K562 (cell line): ENCODE results near the gene ARMC9. TPM values are rescaled to one million over a fixed set of nuclear protein-coding genes. Genes with fewer than 3 reads are reported as not detected.

ENCODE experiments used
- ATAC-seq: fragments of 200-7000 bp; cut with Tn5 transposase; 3 replicates; pipeline ENCODE4 v1.9.1; 2020; ENCODE audit warnings: moderate library complexity
- BruUV-seq: library from RNA; stranded (reverse); fragments of 400-500 nt; replicated peaks from 2 replicates; lab custom pipeline; 2021; lab: Mats Ljungman, UMichigan
- CTCF ChIA-PET: fragments of 300-600 bp; formaldehyde crosslinking; extraction: SDS; loops from one replicate; lab custom pipeline; 2021; ENCODE audit warnings: low intra/inter-chr PET ratio; lab: Yijun Ruan, JAX
- POLR2A ChIA-PET: fragments of 300-600, 350-650 bp; sonication (Branson Sonifier 250); formaldehyde crosslinking; extraction: SDS; loops from one replicate; lab custom pipeline; 2021; ENCODE audit warnings: antibody characterized with exemption, inconsistent platforms; lab: Yijun Ruan, JAX
- DNase-seq, 4 experiments: peaks; one replicate each; pipeline versions ENCODE4 v3.0.0 to v3.0.0-alpha.2; 2011 to 2018; ENCODE audit warnings: low spot score in 3 of 4, mixed read lengths in 3 of 4; ENCODE audit errors: extremely low read depth in 1 of 4
- FAIRE-seq: peaks from 2 replicates; lab custom pipeline; 2011; peaks lifted over from hg19 to GRCh38; lab: Jason Lieb, UNC
- H2AFZ ChIP-seq: 2 replicates; pipeline ENCODE4 v1.6.0; 2011; ENCODE audit warnings: low read depth, low read length, control low read depth, inconsistent platforms
- H3K27ac ChIP-seq: fragments of 200-600 bp; 3 replicates; pipeline ENCODE4 v1.8.0; 2011; ENCODE audit warnings: low read depth, mild to moderate bottlenecking, control low read depth, inconsistent platforms, low read length, moderate library complexity, mixed read lengths; ENCODE audit errors: extremely low read depth
- H3K27me3 ChIP-seq, 2 experiments: fragments of 300-600 bp in 1 of 2; 2 replicates in 1 of 2; 3 replicates in 1 of 2; pipeline versions ENCODE4 v1.6.0 to v1.8.0; 2011; ENCODE audit warnings: inconsistent platforms in 2 of 2, low read length in 2 of 2, mild to moderate bottlenecking in 1 of 2, mixed read lengths in 1 of 2, moderate library complexity in 1 of 2; ENCODE audit not compliant: control insufficient read depth in 2 of 2, insufficient read depth in 2 of 2
- H3K36me3 ChIP-seq: fragments of 300-600 bp; 3 replicates; pipeline ENCODE4 v1.8.0; 2011; ENCODE audit warnings: mild to moderate bottlenecking, low read length, inconsistent platforms; ENCODE audit not compliant: control insufficient read depth, insufficient read depth
- H3K4me1 ChIP-seq, 2 experiments: fragments of 200-600 bp in 1 of 2; replicated peaks in 1 of 2; 2 replicates in 1 of 2; 3 replicates in 1 of 2; pipeline versions ENCODE4 v1.5.1 to v1.8.0; 2011; ENCODE audit warnings: inconsistent platforms in 2 of 2, low read length in 2 of 2, mild to moderate bottlenecking in 1 of 2, mixed read lengths in 1 of 2, moderate library complexity in 1 of 2; ENCODE audit not compliant: control insufficient read depth in 2 of 2, insufficient read depth in 2 of 2
- H3K4me2 ChIP-seq: 2 replicates; pipeline ENCODE4 v1.6.1; 2011; ENCODE audit warnings: low read length, control low read depth, inconsistent platforms, mixed read lengths; ENCODE audit not compliant: insufficient read depth
- H3K4me3 ChIP-seq: fragments of 200-600 bp; sonication (generic), shearing (Covaris generic); 2 replicates; pipeline ENCODE4 v1.5.1; 2016; ENCODE audit warnings: control low read depth, inconsistent platforms
- H3K79me2 ChIP-seq: fragments of 200-600 bp; 3 replicates; pipeline ENCODE4 v1.8.0; 2011; ENCODE audit warnings: low read length, inconsistent platforms; ENCODE audit not compliant: control insufficient read depth, insufficient read depth
- H3K9ac ChIP-seq, 2 experiments: 2 replicates each; pipeline versions ENCODE4 v1.6.0 to v1.6.1; 2011; ENCODE audit warnings: low read depth in 2 of 2, low read length in 2 of 2, control low read depth in 1 of 2, inconsistent platforms in 1 of 2, mild to moderate bottlenecking in 1 of 2, mixed read lengths in 1 of 2; ENCODE audit not compliant: insufficient read depth in 1 of 2
- H3K9me1 ChIP-seq: one replicate; pipeline ENCODE4 v1.6.0; 2011; ENCODE audit warnings: inconsistent platforms, mild to moderate bottlenecking, low read length, moderate library complexity; ENCODE audit not compliant: control insufficient read depth, insufficient read depth
- H3K9me3 ChIP-seq: replicated peaks from 2 replicates; pipeline ENCODE4 v1.5.1; 2011; ENCODE audit warnings: low read depth, low read length, inconsistent platforms; ENCODE audit not compliant: control insufficient read depth, insufficient read depth
- H4K20me1 ChIP-seq: replicated peaks from 2 replicates; pipeline ENCODE4 v1.6.1; 2011; ENCODE audit warnings: low read length, inconsistent platforms, mixed read lengths; ENCODE audit not compliant: control insufficient read depth, insufficient read depth
- CTCF ChIP-seq, 3 experiments: IDR thresholded peaks in 2 of 3; conservative IDR thresholded peaks in 1 of 3; 2 replicates each; pipeline ENCODE4 v1.5.1; 2011 to 2012; ENCODE audit warnings: low read length in 3 of 3, mild to moderate bottlenecking in 3 of 3, control low read depth in 2 of 3, improper control_type of control experiment in 1 of 3, inconsistent platforms in 1 of 3, low read depth in 1 of 3, mixed read lengths in 1 of 3, moderate library complexity in 1 of 3; ENCODE audit not compliant: insufficient read depth in 2 of 3
- IFI16 ChIP-seq: fragments of 250-450 bp; sonication (Bioruptor Pico); IDR thresholded peaks from 2 replicates; pipeline ENCODE4 v2.1.2; 2022; ENCODE audit warnings: mild to moderate bottlenecking, inconsistent platforms
- RAD21 ChIP-seq, 2 experiments: fragments of 250-450 bp in 1 of 2; fragments of 450-650 bp in 1 of 2; sonication (Bioruptor Pico) in 1 of 2; formaldehyde crosslinking in 1 of 2; IDR thresholded peaks in 1 of 2; conservative IDR thresholded peaks in 1 of 2; 2 replicates each; pipeline versions ENCODE4 v1.4.0 to v1.8.0; 2020 to 2022; ENCODE audit warnings: mild to moderate bottlenecking in 2 of 2, moderate library complexity in 1 of 2
- TFAM ChIP-seq: fragments of 250-450 bp; sonication (Bioruptor Pico); conservative IDR thresholded peaks from 2 replicates; pipeline ENCODE4 v1.5.0; 2021; ENCODE audit warnings: mild to moderate bottlenecking, moderate library complexity
- ZKSCAN8 ChIP-seq: fragments of 200-800 bp; sonication (Bioruptor generic); IDR thresholded peaks from 2 replicates; pipeline ENCODE4 v1.6.1; 2016; ENCODE audit warnings: missing genetic modification characterization, missing compliant biosample characterization
- WGBS: fragments of 100-300 bp; shearing (Covaris generic); methylation state at CpG from one replicate; pipeline ENCODE4 v1.1.6; 2016; ENCODE audit warnings: low coverage, mixed read lengths; ENCODE audit not compliant: insufficient coverage; ENCODE audit errors: missing lambda C conversion rate; 5-methylcytosine and 5-hydroxymethylcytosine counted together
- in situ Hi-C: fragments of 300-500 bp; cut with MboI; formaldehyde crosslinking; loops from 4 replicates; pipeline ENCODE4 v1.15.0; 2018; ENCODE audit warnings: inconsistent platforms, mixed read lengths
- intact Hi-C: fragments of 100-400 bp; cut with micrococcal nuclease; formaldehyde crosslinking; loops from 2 replicates; pipeline ENCODE4 v1.14.2; 2022
- polyA plus RNA-seq, 8 experiments: library from polyadenylated mRNA; depleted of rRNA in 4 of 8; stranded (reverse) in 5 of 8; unstranded in 3 of 8; fragments of >200 nt; fragmentation: Nextera tagmentation in 2 of 8; fragmentation: Illumina TruSeq in 1 of 8; extraction: Ambion mirVana in 2 of 8; extraction: Trizol in 1 of 8; gene quantifications; 2 replicates each; pipeline versions ENCODE4 v1.2.1 to v1.2.3, GENCODE V29; 2011 to 2014; ENCODE audit warnings: inconsistent platforms in 1 of 8, missing spikeins in 1 of 8
- total RNA-seq, 7 experiments: library from RNA; depleted of rRNA in 6 of 7; stranded (reverse); fragments of >200 nt in 6 of 7; fragmentation: Illumina TruSeq in 2 of 7; extraction: Trizol in 2 of 7; gene quantifications; 2 replicates each; pipeline versions ENCODE4 v1.2.1 to v1.2.3, GENCODE V29; 2011 to 2021; ENCODE audit warnings: low replicate concordance in 1 of 7

The ARMC9 gene
- total and polyA plus RNA-seq, 9 of the 15 experiments (the other 6 are each of a cell fraction or from before 2014, with no cell fraction given), result 0.36 to 2.3 (median 1.1) TPM

GRCh38 chr2:231382116-231382515 is 183.7 kb downstream of the ARMC9 start:
- ChIA-PET POLR2A (no interaction called here), CTCF (no interaction called here)
- Histone ChIP-seq H3K4me2 (no peak overlapping the region), H3K79me2 (no peaks in the 10 kb centered on the region), H3K27me3 (peaks cover 0 to 22% of the 10 kb centered on the region in 2 experiments; a peak in 2 of 5 replicates), H3K36me3 (no peaks in the 10 kb centered on the region), H3K9me1 (no peaks in the 10 kb centered on the region), H3K9ac (no peak overlapping the region), H2AFZ (no peak overlapping the region), H3K27ac (no peak overlapping the region), H4K20me1 (no peaks in the 10 kb centered on the region), H3K9me3 (0 out of 2 replicates have a peak, but pooled peaks cover 1% of the 10 kb centered on the region), H3K4me3 (no peak overlapping the region), H3K4me1 (peaks cover 0 to 6% of the 10 kb centered on the region in 2 experiments; a peak in 2 of 5 replicates)
- in situ Hi-C loops, result no loop called here
- ATAC-seq, result peak; percentile 80
- no peak for DNase-seq
- TF ChIP-seq CTCF (IDR thresholded peaks at IDR 0.05 in 2 of 3, conservative IDR thresholded peaks at IDR 0.05 in 1 of 3; ENCODE audit: insufficient read depth in 2 of 3, low read depth in 1 of 3, low read length in 3 of 3) (peak; percentile 28 to 32 (median 31); a peak in 5 of 6 replicates), ZKSCAN8 (CRISPR knock-in tag) (no peak), RAD21 (CRISPR knock-in tag; conservative IDR thresholded peaks at IDR 0.05 in 1 of 2, IDR thresholded peaks at IDR 0.05 in 1 of 2) (peak; percentile 20 to 42; a peak in 3 of 4 replicates), IFI16 (CRISPR knock-in tag) (no peak), TFAM (no peak)
- no peak for FAIRE-seq
- BruUV-seq, result no TSS peak
- WGBS, result 7% methylated on average over 7 of the region's 8 CpGs
- intact Hi-C loops, result no loop called here
